ENCODE results near the gene PTPN4.

The PTPN4 gene

DNA sequence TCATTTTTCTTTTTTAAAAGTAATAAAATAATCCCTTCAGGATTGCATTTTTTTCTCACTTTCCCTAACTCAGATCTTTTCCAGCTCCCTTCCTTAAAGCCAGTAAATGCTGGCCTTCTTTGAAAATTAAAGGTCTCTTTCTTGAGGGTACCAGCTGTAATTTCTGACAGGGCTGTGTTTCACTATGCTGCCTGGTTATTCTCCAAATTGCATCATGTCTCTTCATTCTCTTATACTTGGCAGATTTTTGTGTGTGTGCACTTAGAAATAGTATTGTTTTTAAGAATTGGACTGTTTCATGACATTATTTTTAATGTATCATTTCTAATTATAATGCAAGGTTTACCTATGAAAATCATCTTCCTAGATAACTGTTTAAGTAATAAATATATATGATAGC is 181.1 kb downstream of the PTPN4 start:
- Histone ChIP-seq H3K27me3 (ENCODE audit: control insufficient read depth, insufficient read depth, low read length) (no peaks in the 10 kb centered on the region), H3K27ac (ENCODE audit: low read depth, low read length) (no peak overlapping the region), H3K4me1 (ENCODE audit: control insufficient read depth, insufficient read depth, low read length) (no peaks in the 10 kb centered on the region), H3K4me3 (ENCODE audit: low read depth, low read length) (no peak overlapping the region), H3K36me3 (ENCODE audit: control insufficient read depth, insufficient read depth, low read length) (peaks cover 66% of the 10 kb centered on the region), H3K9ac (ENCODE audit: low read depth, low read length) (no peak overlapping the region), H3K9me3 (ENCODE audit: control insufficient read depth, insufficient read depth, low read length) (no peaks in the 10 kb centered on the region)

DNA sequence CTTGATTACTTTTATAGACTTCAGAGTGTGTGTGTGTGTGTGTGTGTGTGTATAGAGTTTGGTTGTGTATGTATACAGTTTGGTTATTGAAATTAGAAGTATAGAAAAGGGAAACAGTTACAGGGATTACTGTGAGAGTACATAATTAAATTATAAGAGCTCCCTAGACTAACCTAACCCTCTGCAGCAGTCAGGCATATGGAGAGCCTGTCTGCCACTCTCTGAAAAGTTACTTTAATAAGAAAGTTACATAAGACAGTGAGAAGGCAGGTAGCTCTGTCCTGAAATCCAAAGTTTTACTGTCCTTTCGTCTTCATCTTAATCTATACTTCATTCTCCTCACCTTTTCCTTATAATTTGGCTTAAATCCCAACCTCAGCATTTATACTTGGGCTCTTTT is 181.7 kb downstream of the PTPN4 start:
- no peaks in the 10 kb centered on the region for H3K9me3 ChIP-seq (ENCODE audit: control insufficient read depth, insufficient read depth, low read length)
- peaks cover 67% of the 10 kb centered on the region for H3K36me3 ChIP-seq (ENCODE audit: control insufficient read depth, insufficient read depth, low read length)
- H3K9ac ChIP-seq (ENCODE audit: low read depth, low read length): no peak overlapping the region
- no peak overlapping the region for H3K27ac ChIP-seq (ENCODE audit: low read depth, low read length)
- no peak overlapping the region for H3K4me3 ChIP-seq (ENCODE audit: low read depth, low read length)
- H3K4me1 ChIP-seq (ENCODE audit: control insufficient read depth, insufficient read depth, low read length): no peaks in the 10 kb centered on the region
- H3K27me3 ChIP-seq (ENCODE audit: control insufficient read depth, insufficient read depth, low read length): no peaks in the 10 kb centered on the region

DNA sequence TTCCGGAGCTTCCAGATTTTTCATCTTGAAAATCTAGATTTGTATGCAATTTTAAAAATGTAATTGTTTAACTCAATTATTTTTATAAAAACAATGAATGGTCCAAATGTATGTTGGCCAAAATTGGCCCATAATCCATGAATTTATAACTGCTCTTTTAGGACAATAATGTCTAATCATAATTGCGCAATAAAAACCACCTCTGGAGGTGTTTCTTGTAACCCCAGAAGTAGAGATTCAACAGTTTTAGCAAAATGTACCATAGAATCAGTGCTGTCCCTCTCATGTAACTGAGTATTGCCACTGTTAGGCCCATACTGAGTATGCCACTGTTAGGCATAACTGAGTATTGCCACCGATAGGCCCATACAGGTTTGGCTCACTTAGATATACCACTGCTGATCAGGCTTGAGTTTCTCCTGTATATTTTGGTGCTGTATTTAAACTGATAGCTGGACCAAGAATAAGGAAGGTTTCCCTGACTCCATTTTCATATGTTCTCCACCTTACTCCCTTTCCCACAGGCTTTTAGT is 182.3 kb downstream of the PTPN4 start:
- Histone ChIP-seq H3K27ac (ENCODE audit: low read depth, low read length) (no peak overlapping the region), H3K27me3 (ENCODE audit: control insufficient read depth, insufficient read depth, low read length) (no peaks in the 10 kb centered on the region), H3K9ac (ENCODE audit: low read depth, low read length) (no peak overlapping the region), H3K9me3 (ENCODE audit: control insufficient read depth, insufficient read depth, low read length) (no peaks in the 10 kb centered on the region), H3K36me3 (ENCODE audit: control insufficient read depth, insufficient read depth, low read length) (peaks cover 68% of the 10 kb centered on the region), H3K4me3 (ENCODE audit: low read depth, low read length) (no peak overlapping the region), H3K4me1 (ENCODE audit: control insufficient read depth, insufficient read depth, low read length) (no peaks in the 10 kb centered on the region)

- H3K36me3 ChIP-seq (ENCODE audit: control insufficient read depth, insufficient read depth, low read length): peaks cover 68% of the 10 kb centered on the region
- H3K27me3 ChIP-seq (ENCODE audit: control insufficient read depth, insufficient read depth, low read length): no peaks in the 10 kb centered on the region
- H3K27ac ChIP-seq (ENCODE audit: low read depth, low read length): no peak overlapping the region
- no peaks in the 10 kb centered on the region for H3K9me3 ChIP-seq (ENCODE audit: control insufficient read depth, insufficient read depth, low read length)
- no peak overlapping the region for H3K4me3 ChIP-seq (ENCODE audit: low read depth, low read length)
- no peaks in the 10 kb centered on the region for H3K4me1 ChIP-seq (ENCODE audit: control insufficient read depth, insufficient read depth, low read length)
- no peak overlapping the region for H3K9ac ChIP-seq (ENCODE audit: low read depth, low read length)
Observed at GRCh38 chr2:119943058-119943457, 183.3 kb downstream of the PTPN4 start.

- H3K27me3 ChIP-seq (ENCODE audit: control insufficient read depth, insufficient read depth, low read length): no peaks in the 10 kb centered on the region
- H3K4me1 ChIP-seq (ENCODE audit: control insufficient read depth, insufficient read depth, low read length): no peaks in the 10 kb centered on the region
- no peak overlapping the region for H3K9ac ChIP-seq (ENCODE audit: low read depth, low read length)
- H3K4me3 ChIP-seq (ENCODE audit: low read depth, low read length): no peak overlapping the region
- no peak overlapping the region for H3K27ac ChIP-seq (ENCODE audit: low read depth, low read length)
- no peaks in the 10 kb centered on the region for H3K9me3 ChIP-seq (ENCODE audit: control insufficient read depth, insufficient read depth, low read length)
- H3K36me3 ChIP-seq (ENCODE audit: control insufficient read depth, insufficient read depth, low read length): peaks cover 85% of the 10 kb centered on the region
Observed at GRCh38 chr2:119947535-119947934, 187.8 kb downstream of the PTPN4 start.

DNA sequence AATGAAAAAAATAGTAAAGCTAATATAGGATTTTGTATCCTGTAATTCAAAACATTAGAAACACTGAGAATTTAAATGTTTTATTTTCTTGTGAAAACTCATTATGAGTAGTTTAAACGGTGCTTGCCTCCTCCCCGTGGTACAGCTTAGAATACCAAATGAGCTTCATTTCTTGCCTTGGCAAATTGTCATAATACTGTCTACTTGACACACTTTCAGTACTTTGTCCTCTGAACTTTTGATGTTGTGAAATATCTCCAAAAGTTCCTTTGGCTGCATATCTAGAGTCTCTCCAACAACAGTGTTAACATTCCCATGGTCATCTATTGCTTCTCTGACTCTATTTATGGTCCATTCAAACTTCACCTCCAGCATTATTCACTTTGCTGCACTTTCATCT is 191.2 kb downstream of the PTPN4 start:
- peaks cover 90% of the 10 kb centered on the region for H3K36me3 ChIP-seq (ENCODE audit: control insufficient read depth, insufficient read depth, low read length)
- no peak overlapping the region for H3K27ac ChIP-seq (ENCODE audit: low read depth, low read length)
- no peaks in the 10 kb centered on the region for H3K27me3 ChIP-seq (ENCODE audit: control insufficient read depth, insufficient read depth, low read length)
- no peak overlapping the region for H3K4me3 ChIP-seq (ENCODE audit: low read depth, low read length)
- peaks cover under 1% of the 10 kb centered on the region; the same call in 1 of the 2 replicates for H3K9me3 ChIP-seq (ENCODE audit: control insufficient read depth, insufficient read depth, low read length)
- no peak overlapping the region for H3K9ac ChIP-seq (ENCODE audit: low read depth, low read length)
- H3K4me1 ChIP-seq (ENCODE audit: control insufficient read depth, insufficient read depth, low read length): no peaks in the 10 kb centered on the region

GRCh38 chr2:119958670-119959268 is 199.0 kb downstream of the PTPN4 start:
- Histone ChIP-seq H3K36me3 (ENCODE audit: control insufficient read depth, insufficient read depth, low read length) (peaks cover 86% of the 10 kb centered on the region), H3K4me1 (ENCODE audit: control insufficient read depth, insufficient read depth, low read length) (peaks cover 9% of the 10 kb centered on the region; the same call in 1 of the 2 replicates), H3K9me3 (ENCODE audit: control insufficient read depth, insufficient read depth, low read length) (peaks cover 20% of the 10 kb centered on the region)

GRCh38 chr2:119960821-119961220 is 201.1 kb downstream of the PTPN4 start:
- H3K9me3 ChIP-seq (ENCODE audit: control insufficient read depth, insufficient read depth, low read length): peaks cover 20% of the 10 kb centered on the region
- H3K4me1 ChIP-seq (ENCODE audit: control insufficient read depth, insufficient read depth, low read length): peaks cover 9% of the 10 kb centered on the region; the same call in 1 of the 2 replicates
- H3K4me3 ChIP-seq (ENCODE audit: low read depth, low read length): no peak overlapping the region
- H3K27me3 ChIP-seq (ENCODE audit: control insufficient read depth, insufficient read depth, low read length): no peaks in the 10 kb centered on the region
- no peak overlapping the region for H3K27ac ChIP-seq (ENCODE audit: low read depth, low read length)
- no peak overlapping the region for H3K9ac ChIP-seq (ENCODE audit: low read depth, low read length)
- peaks cover 90% of the 10 kb centered on the region for H3K36me3 ChIP-seq (ENCODE audit: control insufficient read depth, insufficient read depth, low read length)

More at GRCh38 chr2:119958670-119959268, 199.0 kb downstream of the PTPN4 start:
- no peak overlapping the region for H3K9ac ChIP-seq (ENCODE audit: low read depth, low read length)
- H3K27ac ChIP-seq (ENCODE audit: low read depth, low read length): no peak overlapping the region
- H3K27me3 ChIP-seq (ENCODE audit: control insufficient read depth, insufficient read depth, low read length): no peaks in the 10 kb centered on the region
- H3K4me3 ChIP-seq (ENCODE audit: low read depth, low read length): no peak overlapping the region

DNA sequence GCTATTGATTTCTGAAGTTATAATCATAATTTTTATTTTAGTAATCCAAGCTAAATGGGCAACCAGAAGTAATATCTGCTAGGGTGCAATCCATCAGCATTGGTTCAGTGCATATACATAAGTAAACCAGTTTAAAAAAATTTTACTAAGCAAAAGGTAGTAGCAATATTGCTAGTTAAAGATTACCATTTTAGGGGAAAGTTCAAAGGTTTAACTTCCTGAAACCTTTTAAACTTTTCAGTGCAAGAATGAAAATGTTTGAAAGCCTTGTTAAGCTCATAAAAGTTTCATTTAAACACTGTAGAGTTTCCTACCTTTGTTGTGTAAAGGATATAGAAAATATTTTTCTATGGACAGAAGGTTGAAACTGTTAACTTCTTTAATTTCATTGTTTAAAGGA is 222.2 kb downstream of the PTPN4 start:
- Histone ChIP-seq H3K9ac (ENCODE audit: low read depth, low read length) (no peak overlapping the region), H3K27ac (ENCODE audit: low read depth, low read length) (no peak overlapping the region), H3K9me3 (ENCODE audit: control insufficient read depth, insufficient read depth, low read length) (no peaks in the 10 kb centered on the region), H3K4me1 (ENCODE audit: control insufficient read depth, insufficient read depth, low read length) (no peaks in the 10 kb centered on the region), H3K4me3 (ENCODE audit: low read depth, low read length) (no peak overlapping the region), H3K36me3 (ENCODE audit: control insufficient read depth, insufficient read depth, low read length) (peaks cover 13% of the 10 kb centered on the region), H3K27me3 (ENCODE audit: control insufficient read depth, insufficient read depth, low read length) (no peaks in the 10 kb centered on the region)

GRCh38 chr2:119982506-119982905 is 222.8 kb downstream of the PTPN4 start:
- H3K27me3 ChIP-seq (ENCODE audit: control insufficient read depth, insufficient read depth, low read length): no peaks in the 10 kb centered on the region
- H3K9ac ChIP-seq (ENCODE audit: low read depth, low read length): no peak overlapping the region
- H3K4me3 ChIP-seq (ENCODE audit: low read depth, low read length): no peak overlapping the region
- H3K4me1 ChIP-seq (ENCODE audit: control insufficient read depth, insufficient read depth, low read length): no peaks in the 10 kb centered on the region
- H3K36me3 ChIP-seq (ENCODE audit: control insufficient read depth, insufficient read depth, low read length): peaks cover 6% of the 10 kb centered on the region
- no peaks in the 10 kb centered on the region for H3K9me3 ChIP-seq (ENCODE audit: control insufficient read depth, insufficient read depth, low read length)
- no peak overlapping the region for H3K27ac ChIP-seq (ENCODE audit: low read depth, low read length)

DNA sequence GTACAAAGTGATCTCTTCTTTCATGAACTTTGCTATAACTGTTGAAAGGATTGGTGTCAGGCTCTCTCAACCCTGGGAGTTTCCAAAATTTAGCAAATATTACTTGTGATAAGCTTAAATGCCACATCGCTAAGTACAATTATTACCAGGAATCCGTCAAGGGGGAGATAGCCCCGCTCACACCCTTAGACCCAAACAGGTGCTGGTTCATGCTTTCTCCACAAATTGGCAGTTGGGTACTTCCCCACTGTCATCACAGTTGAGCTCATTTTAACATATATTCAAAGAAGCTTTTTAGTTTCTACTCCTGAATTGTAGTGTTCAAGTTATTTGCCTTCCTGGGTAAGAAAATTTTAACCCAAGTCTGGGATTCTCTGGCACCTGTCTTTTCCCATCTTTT is 223.4 kb downstream of the PTPN4 start:
- H3K4me3 ChIP-seq (ENCODE audit: low read depth, low read length): no peak overlapping the region
- no peak overlapping the region for H3K27ac ChIP-seq (ENCODE audit: low read depth, low read length)
- H3K9ac ChIP-seq (ENCODE audit: low read depth, low read length): no peak overlapping the region
- no peaks in the 10 kb centered on the region for H3K27me3 ChIP-seq (ENCODE audit: control insufficient read depth, insufficient read depth, low read length)
- 0 out of 2 replicates have a peak, but pooled peaks cover under 1% of the 10 kb centered on the region for H3K36me3 ChIP-seq (ENCODE audit: control insufficient read depth, insufficient read depth, low read length)
- no peaks in the 10 kb centered on the region for H3K4me1 ChIP-seq (ENCODE audit: control insufficient read depth, insufficient read depth, low read length)
- no peaks in the 10 kb centered on the region for H3K9me3 ChIP-seq (ENCODE audit: control insufficient read depth, insufficient read depth, low read length)

Data from HUES48 (cell line).